ENCODE data around the gene CLEC4G.

CLEC4G gene

GRCh38 chr19:7710616-7711015 lies 21.3 kb downstream of the CLEC4G start:
- H3K79me2 ChIP-seq (ENCODE audit: low read length) = no peaks in the 10 kb centered on the region
- no peak overlapping the region for H3K4me3 ChIP-seq (ENCODE audit: low read length)
- H3K27ac ChIP-seq (ENCODE audit: low read length) = no peak overlapping the region
- no peak overlapping the region for H3K9ac ChIP-seq (ENCODE audit: low read length)
- H3K27me3 ChIP-seq (replicated peaks; ENCODE audit: insufficient read depth, low read length) = peaks cover 91% of the 10 kb centered on the region
- TF ChIP-seq EZH2phosphoT487 (IDR thresholded peaks at IDR 0.05; ENCODE audit: low read length) = no peak
- TF ChIP-seq, protein P1, sequence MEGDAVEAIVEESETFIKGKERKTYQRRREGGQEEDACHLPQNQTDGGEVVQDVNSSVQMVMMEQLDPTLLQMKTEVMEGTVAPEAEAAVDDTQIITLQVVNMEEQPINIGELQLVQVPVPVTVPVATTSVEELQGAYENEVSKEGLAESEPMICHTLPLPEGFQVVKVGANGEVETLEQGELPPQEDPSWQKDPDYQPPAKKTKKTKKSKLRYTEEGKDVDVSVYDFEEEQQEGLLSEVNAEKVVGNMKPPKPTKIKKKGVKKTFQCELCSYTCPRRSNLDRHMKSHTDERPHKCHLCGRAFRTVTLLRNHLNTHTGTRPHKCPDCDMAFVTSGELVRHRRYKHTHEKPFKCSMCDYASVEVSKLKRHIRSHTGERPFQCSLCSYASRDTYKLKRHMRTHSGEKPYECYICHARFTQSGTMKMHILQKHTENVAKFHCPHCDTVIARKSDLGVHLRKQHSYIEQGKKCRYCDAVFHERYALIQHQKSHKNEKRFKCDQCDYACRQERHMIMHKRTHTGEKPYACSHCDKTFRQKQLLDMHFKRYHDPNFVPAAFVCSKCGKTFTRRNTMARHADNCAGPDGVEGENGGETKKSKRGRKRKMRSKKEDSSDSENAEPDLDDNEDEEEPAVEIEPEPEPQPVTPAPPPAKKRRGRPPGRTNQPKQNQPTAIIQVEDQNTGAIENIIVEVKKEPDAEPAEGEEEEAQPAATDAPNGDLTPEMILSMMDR (IDR thresholded peaks at IDR 0.05; ENCODE audit: low read length) = no peak
- no peak for TF ChIP-seq EZH2 (optimal IDR thresholded peaks at IDR 0.05; ENCODE audit: low read depth, low read length)
- no peaks in the 10 kb centered on the region for H3K36me3 ChIP-seq (replicated peaks; ENCODE audit: insufficient read depth, low read length)
- no peak overlapping the region for H3K4me2 ChIP-seq (ENCODE audit: low read depth, low read length)
- H3K9me3 ChIP-seq (replicated peaks; ENCODE audit: insufficient read depth, low read length) = no peaks in the 10 kb centered on the region
- no peak for DNase-seq
- no peaks in the 10 kb centered on the region for H3F3A ChIP-seq (ENCODE audit: insufficient read depth, low read length)
- no peaks in the 10 kb centered on the region for H3K9me2 ChIP-seq (replicated peaks; ENCODE audit: insufficient read depth, low read length)
- no peaks in the 10 kb centered on the region for H4K20me1 ChIP-seq (ENCODE audit: insufficient read depth, low read length)
- H2AFZ ChIP-seq (ENCODE audit: low read length) = no peak overlapping the region
- no peaks in the 10 kb centered on the region for H3K4me1 ChIP-seq (ENCODE audit: low read length)

GRCh38 chr19:7709932-7710460 lies 21.9 kb downstream of the CLEC4G start:
- Histone ChIP-seq H3K4me1 (ENCODE audit: low read length) (no peaks in the 10 kb centered on the region), H3K27ac (ENCODE audit: low read length) (no peak overlapping the region), H4K20me1 (ENCODE audit: insufficient read depth, low read length) (no peaks in the 10 kb centered on the region), H3K9me3 (replicated peaks; ENCODE audit: insufficient read depth, low read length) (no peaks in the 10 kb centered on the region), H3K9ac (ENCODE audit: low read length) (no peak overlapping the region), H3K79me2 (ENCODE audit: low read length) (no peaks in the 10 kb centered on the region), H3K4me2 (ENCODE audit: low read depth, low read length) (no peak overlapping the region), H3K9me2 (replicated peaks; ENCODE audit: insufficient read depth, low read length) (no peaks in the 10 kb centered on the region), H3K27me3 (replicated peaks; ENCODE audit: insufficient read depth, low read length) (peaks cover 91% of the 10 kb centered on the region), H3F3A (ENCODE audit: insufficient read depth, low read length) (no peaks in the 10 kb centered on the region), H3K36me3 (replicated peaks; ENCODE audit: insufficient read depth, low read length) (no peaks in the 10 kb centered on the region), H2AFZ (ENCODE audit: low read length) (no peak overlapping the region), H3K4me3 (ENCODE audit: low read length) (no peak overlapping the region)
- no peak for DNase-seq
- TF ChIP-seq, protein P1 (IDR thresholded peaks at IDR 0.05; ENCODE audit: low read length) = no peak
- no peak for TF ChIP-seq EZH2 (optimal IDR thresholded peaks at IDR 0.05; ENCODE audit: low read depth, low read length)
- TF ChIP-seq EZH2phosphoT487 (IDR thresholded peaks at IDR 0.05; ENCODE audit: low read length) = no peak

GRCh38 chr19:7706955-7707456 lies 24.9 kb downstream of the CLEC4G start:
- Histone ChIP-seq H3K9ac (ENCODE audit: low read length) (no peak overlapping the region), H3K36me3 (replicated peaks; ENCODE audit: insufficient read depth, low read length) (no peaks in the 10 kb centered on the region), H4K20me1 (ENCODE audit: insufficient read depth, low read length) (no peaks in the 10 kb centered on the region), H3F3A (ENCODE audit: insufficient read depth, low read length) (no peaks in the 10 kb centered on the region), H3K27ac (ENCODE audit: low read length) (no peak overlapping the region), H2AFZ (ENCODE audit: low read length) (no peak overlapping the region), H3K9me2 (replicated peaks; ENCODE audit: insufficient read depth, low read length) (no peaks in the 10 kb centered on the region), H3K4me1 (ENCODE audit: low read length) (no peaks in the 10 kb centered on the region), H3K79me2 (ENCODE audit: low read length) (no peaks in the 10 kb centered on the region), H3K9me3 (replicated peaks; ENCODE audit: insufficient read depth, low read length) (no peaks in the 10 kb centered on the region), H3K27me3 (replicated peaks; ENCODE audit: insufficient read depth, low read length) (peaks cover 91% of the 10 kb centered on the region), H3K4me3 (ENCODE audit: low read length) (no peak overlapping the region), H3K4me2 (ENCODE audit: low read depth, low read length) (no peak overlapping the region)
- no peak for TF ChIP-seq EZH2 (optimal IDR thresholded peaks at IDR 0.05; ENCODE audit: low read depth, low read length)
- TF ChIP-seq, protein P1 (IDR thresholded peaks at IDR 0.05; ENCODE audit: low read length) = no peak
- TF ChIP-seq EZH2phosphoT487 (IDR thresholded peaks at IDR 0.05; ENCODE audit: low read length) = no peak
- no peak for DNase-seq
